Activated T-helper 2 cell treated with anti-CD3 and anti-CD28 coated beads, Interferon-gamma antibody, Interleukin-2, Interleukin-4, amounts not matched to agents 10 μg/mL and 5 μg/mL and 100 μg/mL, durations not matched to agents 14 hours and 24 hours and 36 hours (primary cell): ENCODE measurements around the gene FXYD3. TPM values are rescaled to one million over a fixed set of nuclear protein-coding genes. Genes with fewer than 3 reads are reported as not detected.
A peak's percentile ranks its signal among the peaks of the same experiment; 100 is the strongest.

Experiments
- DNase-seq: peaks from one replicate; pipeline ENCODE4 v3.0.0; 2021; ENCODE audit warnings: low spot score
- H3K27ac Mint-ChIP-seq: one replicate; pipeline ENCODE4 v1.8.0; 2021; ENCODE audit warnings: mixed read lengths
- H3K27me3 Mint-ChIP-seq: one replicate; pipeline ENCODE4 v1.8.0; 2021; ENCODE audit warnings: low read depth, mixed read lengths
- H3K36me3 Mint-ChIP-seq: one replicate; pipeline ENCODE4 v1.8.0; 2021; ENCODE audit warnings: low read depth, mixed read lengths
- H3K4me1 Mint-ChIP-seq: one replicate; pipeline ENCODE4 v1.8.0; 2021; ENCODE audit warnings: low read depth, mixed read lengths
- H3K4me3 Mint-ChIP-seq: one replicate; pipeline ENCODE4 v1.8.0; 2021; ENCODE audit warnings: low read depth, mild to moderate bottlenecking, moderate library complexity, mixed read lengths
- H3K9me3 Mint-ChIP-seq: one replicate; pipeline ENCODE4 v1.8.0; 2021; ENCODE audit warnings: mixed read lengths
- intact Hi-C: fragments of 100-400 bp; cut with micrococcal nuclease; formaldehyde crosslinking; loops from one replicate; pipeline ENCODE4 v1.15.1; 2023
- total RNA-seq: library from RNA; stranded (reverse); gene quantifications from 2 replicates; pipeline ENCODE4 v1.2.3, GENCODE V29; 2022

Gene FXYD3
- not detected in 2 replicates for total RNA-seq

- H3K27ac Mint-ChIP-seq: no peak within 1 kb of the TSS
- no peaks in the 10 kb centered on the region for H3K27me3 Mint-ChIP-seq
- no peaks in the 10 kb centered on the region for H3K36me3 Mint-ChIP-seq
- peaks cover 4% of the 10 kb centered on the region for H3K4me1 Mint-ChIP-seq
- intact Hi-C loops: loop anchor here (2.0 kb wide), 1 partner anchor 49 kb away; no protein-coding TSS in a partner anchor
- H3K9me3 Mint-ChIP-seq: no peaks in the 10 kb centered on the region
- no peak within 1 kb of the TSS for H3K4me3 Mint-ChIP-seq
- no peak for DNase-seq
Measured at GRCh38 chr19:35115177-35115951, at the start of gene FXYD3. Gene FXYD3, plus strand, starts transcription at chr19:35115823. Its CDS starts 3,554 bp downstream, at chr19:35119377.

GRCh38 chr19:35066121-35066520, 49.5 kb upstream of the FXYD3 start:
- intact Hi-C loops: loop anchor here (2.0 to 5.0 kb wide), 2 partner anchors 49 to 71 kb away; partner anchors contain the start of genes FXYD1, FXYD3 and LGI4
- Mint-ChIP-seq H3K27me3 (no peaks in the 10 kb centered on the region), H3K9me3 (no peaks in the 10 kb centered on the region), H3K27ac (no peak overlapping the region), H3K36me3 (no peaks in the 10 kb centered on the region), H3K4me3 (no peak overlapping the region), H3K4me1 (peaks cover 10% of the 10 kb centered on the region)
- no peak for DNase-seq

GRCh38 chr19:35066691-35067563, 48.7 kb upstream of the FXYD3 start:
- H3K9me3 Mint-ChIP-seq: no peaks in the 10 kb centered on the region
- H3K4me1 Mint-ChIP-seq: peaks cover 10% of the 10 kb centered on the region
- peak overlapping the region; percentile 27 for H3K27ac Mint-ChIP-seq
- DNase-seq: peak; percentile 75
- no peak overlapping the region for H3K4me3 Mint-ChIP-seq
- no peaks in the 10 kb centered on the region for H3K36me3 Mint-ChIP-seq
- intact Hi-C loops: loop anchor here (2.0 to 5.0 kb wide), 2 partner anchors 48 to 70 kb away; partner anchors contain the start of genes FXYD1, FXYD3 and LGI4
- H3K27me3 Mint-ChIP-seq: no peaks in the 10 kb centered on the region

GRCh38 chr19:35068941-35069634, 46.5 kb upstream of the FXYD3 start:
- Mint-ChIP-seq H3K27me3 (no peaks in the 10 kb centered on the region), H3K4me1 (peaks cover 8% of the 10 kb centered on the region), H3K9me3 (no peaks in the 10 kb centered on the region), H3K27ac (no peak overlapping the region), H3K36me3 (no peaks in the 10 kb centered on the region), H3K4me3 (no peak overlapping the region)
- intact Hi-C loops: loop anchor here (5.0 kb wide), 1 partner anchor 68 kb away; the partner anchor contains the start of genes FXYD1 and LGI4
- DNase-seq: no peak

GRCh38 chr19:35069696-35070095, 45.9 kb upstream of the FXYD3 start:
- no peak for DNase-seq
- peaks cover 7% of the 10 kb centered on the region for H3K4me1 Mint-ChIP-seq
- intact Hi-C loops: loop anchor here (5.0 kb wide), 1 partner anchor 68 kb away; the partner anchor contains the start of genes FXYD1 and LGI4
- no peak overlapping the region for H3K4me3 Mint-ChIP-seq
- H3K27me3 Mint-ChIP-seq: no peaks in the 10 kb centered on the region
- no peaks in the 10 kb centered on the region for H3K36me3 Mint-ChIP-seq
- H3K27ac Mint-ChIP-seq: no peak overlapping the region
- no peaks in the 10 kb centered on the region for H3K9me3 Mint-ChIP-seq

- no peaks in the 10 kb centered on the region for H3K27me3 Mint-ChIP-seq
- peaks cover 7% of the 10 kb centered on the region for H3K4me1 Mint-ChIP-seq
Measured at GRCh38 chr19:35070471-35070870, 45.2 kb upstream of the FXYD3 start.

GRCh38 chr19:35073516-35073915, 42.1 kb upstream of the FXYD3 start:
- no peak overlapping the region for H3K27ac Mint-ChIP-seq
- no peak overlapping the region for H3K4me3 Mint-ChIP-seq
- H3K36me3 Mint-ChIP-seq: no peaks in the 10 kb centered on the region
- H3K27me3 Mint-ChIP-seq: no peaks in the 10 kb centered on the region
- no peaks in the 10 kb centered on the region for H3K4me1 Mint-ChIP-seq
- intact Hi-C loops: no loop called here
- H3K9me3 Mint-ChIP-seq: no peaks in the 10 kb centered on the region
- DNase-seq: no peak

More at GRCh38 chr19:35070471-35070870, 45.2 kb upstream of the FXYD3 start:
- Mint-ChIP-seq H3K27ac (no peak overlapping the region), H3K9me3 (no peaks in the 10 kb centered on the region), H3K36me3 (no peaks in the 10 kb centered on the region), H3K4me3 (no peak overlapping the region)
- intact Hi-C loops: no loop called here
- no peak for DNase-seq

- Mint-ChIP-seq H3K27ac (no peak overlapping the region), H3K27me3 (no peaks in the 10 kb centered on the region)
- intact Hi-C loops: no loop called here
Measured at GRCh38 chr19:35073941-35074340, 41.7 kb upstream of the FXYD3 start.

GRCh38 chr19:35074426-35075201, 41.0 kb upstream of the FXYD3 start:
- Mint-ChIP-seq H3K36me3 (no peaks in the 10 kb centered on the region), H3K27ac (no peak overlapping the region), H3K4me1 (no peaks in the 10 kb centered on the region), H3K4me3 (no peak overlapping the region), H3K27me3 (no peaks in the 10 kb centered on the region), H3K9me3 (no peaks in the 10 kb centered on the region)
- no peak for DNase-seq
- intact Hi-C loops: no loop called here

More at GRCh38 chr19:35073941-35074340, 41.7 kb upstream of the FXYD3 start:
- Mint-ChIP-seq H3K4me1 (no peaks in the 10 kb centered on the region), H3K36me3 (no peaks in the 10 kb centered on the region), H3K9me3 (no peaks in the 10 kb centered on the region), H3K4me3 (no peak overlapping the region)
- no peak for DNase-seq

GRCh38 chr19:35075202-35076025, 40.2 kb upstream of the FXYD3 start:
- no peak overlapping the region for H3K4me3 Mint-ChIP-seq
- no peak for DNase-seq
- no peak overlapping the region for H3K27ac Mint-ChIP-seq
- intact Hi-C loops: no loop called here
- no peaks in the 10 kb centered on the region for H3K9me3 Mint-ChIP-seq
- H3K36me3 Mint-ChIP-seq: no peaks in the 10 kb centered on the region
- H3K4me1 Mint-ChIP-seq: no peaks in the 10 kb centered on the region
- no peaks in the 10 kb centered on the region for H3K27me3 Mint-ChIP-seq

GRCh38 chr19:35076026-35076370, 39.6 kb upstream of the FXYD3 start:
- H3K4me3 Mint-ChIP-seq: no peak overlapping the region
- intact Hi-C loops: no loop called here
- no peak for DNase-seq
- H3K27me3 Mint-ChIP-seq: no peaks in the 10 kb centered on the region
- H3K4me1 Mint-ChIP-seq: no peaks in the 10 kb centered on the region
- no peak overlapping the region for H3K27ac Mint-ChIP-seq
- no peaks in the 10 kb centered on the region for H3K9me3 Mint-ChIP-seq
- H3K36me3 Mint-ChIP-seq: no peaks in the 10 kb centered on the region
